HUES48 (cell line): ENCODE measurements around the gene STK24.

ENCODE experiments used
- H3K27ac ChIP-seq: one replicate; pipeline ENCODE4 v1.7.0; 2013; ENCODE audit warnings: low read depth, low read length, inconsistent platforms
- H3K27me3 ChIP-seq: 2 replicates; pipeline ENCODE4 v1.6.1; 2013; ENCODE audit warnings: mild to moderate bottlenecking, low read length; ENCODE audit not compliant: control insufficient read depth, insufficient read depth
- H3K36me3 ChIP-seq: 2 replicates; pipeline ENCODE4 v1.6.1; 2013; ENCODE audit warnings: low read length; ENCODE audit not compliant: control insufficient read depth, insufficient read depth
- H3K4me1 ChIP-seq: 2 replicates; pipeline ENCODE4 v1.6.1; 2013; ENCODE audit warnings: mild to moderate bottlenecking, low read length; ENCODE audit not compliant: control insufficient read depth, insufficient read depth
- H3K4me3 ChIP-seq: 2 replicates; pipeline ENCODE4 v1.5.1; 2013; ENCODE audit warnings: mild to moderate bottlenecking, low read depth, low read length
- H3K9ac ChIP-seq: 2 replicates; pipeline ENCODE4 v1.6.1; 2013; ENCODE audit warnings: mild to moderate bottlenecking, low read depth, low read length, moderate library complexity
- H3K9me3 ChIP-seq: 2 replicates; pipeline ENCODE4 v1.6.1; 2013; ENCODE audit warnings: low read length; ENCODE audit not compliant: control insufficient read depth, insufficient read depth

Gene STK24

DNA sequence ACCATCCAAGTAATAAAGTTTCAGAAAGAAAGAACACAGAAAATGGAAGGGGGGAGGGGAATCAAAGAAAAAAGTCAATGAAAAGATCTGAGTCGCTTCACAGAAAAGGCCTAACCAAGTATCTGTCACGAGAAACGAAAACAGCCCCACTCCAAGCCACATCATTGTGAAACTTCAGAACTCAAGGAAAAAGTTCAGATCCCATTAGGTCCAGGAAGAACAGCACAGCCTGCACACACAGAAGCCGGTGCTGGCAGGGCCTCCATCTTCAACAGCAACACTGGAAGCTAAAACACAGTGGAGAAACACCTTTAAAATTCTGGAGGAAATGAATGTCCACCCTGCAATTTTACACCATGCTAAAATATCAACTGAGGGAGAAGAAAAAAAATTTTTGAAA lies 8.0 kb downstream of the STK24 start:
- H3K9me3 ChIP-seq: no peaks in the 10 kb centered on the region
- H3K4me1 ChIP-seq: peaks cover 76% of the 10 kb centered on the region
- H3K27me3 ChIP-seq: no peaks in the 10 kb centered on the region
- no peak overlapping the region for H3K27ac ChIP-seq
- H3K36me3 ChIP-seq: no peaks in the 10 kb centered on the region
- H3K9ac ChIP-seq: no peak overlapping the region
- H3K4me3 ChIP-seq: no peak overlapping the region

GRCh38 chr13:98567140-98567539 lies 9.8 kb downstream of the STK24 start:
- Histone ChIP-seq H3K4me3 (no peak overlapping the region), H3K9me3 (no peaks in the 10 kb centered on the region), H3K27me3 (no peaks in the 10 kb centered on the region), H3K4me1 (peaks cover 72% of the 10 kb centered on the region), H3K27ac (no peak overlapping the region), H3K9ac (no peak overlapping the region), H3K36me3 (no peaks in the 10 kb centered on the region)

- peak overlapping the region; percentile 22 for H3K27ac ChIP-seq
- no peak overlapping the region for H3K9ac ChIP-seq
- no peak overlapping the region for H3K4me3 ChIP-seq
- no peaks in the 10 kb centered on the region for H3K27me3 ChIP-seq
- H3K9me3 ChIP-seq: no peaks in the 10 kb centered on the region
- no peaks in the 10 kb centered on the region for H3K36me3 ChIP-seq
- H3K4me1 ChIP-seq: peaks cover 62% of the 10 kb centered on the region
Observed at GRCh38 chr13:98565726-98566565, 11.0 kb downstream of the STK24 start.

GRCh38 chr13:98564204-98564603 lies 12.7 kb downstream of the STK24 start:
- H3K4me1 ChIP-seq: peaks cover 57% of the 10 kb centered on the region

DNA sequence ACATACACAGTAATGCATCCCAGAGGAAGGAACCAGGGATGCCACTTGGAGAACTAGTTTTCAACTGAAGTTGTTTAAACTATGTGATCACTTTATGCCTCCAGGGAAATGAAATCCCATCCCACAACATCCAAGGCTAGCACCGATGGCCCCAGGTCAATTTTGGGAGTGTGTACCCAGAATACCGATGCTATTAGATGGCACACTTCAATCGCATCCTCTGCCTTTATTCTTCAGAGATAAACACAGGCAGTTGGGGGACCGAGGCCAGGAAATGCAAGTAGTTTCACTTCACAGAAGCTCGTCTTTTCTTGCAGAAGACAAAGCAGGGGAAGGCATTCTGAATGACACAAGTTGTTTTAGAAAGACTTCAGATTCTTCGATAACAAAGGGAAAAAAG lies 13.8 kb downstream of the STK24 start:
- H3K36me3 ChIP-seq: no peaks in the 10 kb centered on the region
- H3K9me3 ChIP-seq: no peaks in the 10 kb centered on the region
- no peak overlapping the region for H3K9ac ChIP-seq
- peaks cover 59% of the 10 kb centered on the region for H3K4me1 ChIP-seq
- 0 out of 2 replicates have a peak overlapping the region, but pooled peaks have one; percentile 1 for H3K4me3 ChIP-seq
- H3K27me3 ChIP-seq: no peaks in the 10 kb centered on the region
- peak overlapping the region; percentile 11 for H3K27ac ChIP-seq

More at GRCh38 chr13:98564204-98564603, 12.7 kb downstream of the STK24 start:
- no peak overlapping the region for H3K4me3 ChIP-seq
- no peaks in the 10 kb centered on the region for H3K27me3 ChIP-seq
- H3K9ac ChIP-seq: no peak overlapping the region
- H3K9me3 ChIP-seq: no peaks in the 10 kb centered on the region
- H3K36me3 ChIP-seq: no peaks in the 10 kb centered on the region
- H3K27ac ChIP-seq: no peak overlapping the region

GRCh38 chr13:98559169-98559568 lies 17.7 kb downstream of the STK24 start:
- Histone ChIP-seq H3K4me3 (no peak overlapping the region), H3K36me3 (no peaks in the 10 kb centered on the region), H3K27me3 (no peaks in the 10 kb centered on the region), H3K9me3 (no peaks in the 10 kb centered on the region), H3K9ac (no peak overlapping the region), H3K27ac (peak overlapping the region; percentile 26), H3K4me1 (peaks cover 34% of the 10 kb centered on the region)

DNA sequence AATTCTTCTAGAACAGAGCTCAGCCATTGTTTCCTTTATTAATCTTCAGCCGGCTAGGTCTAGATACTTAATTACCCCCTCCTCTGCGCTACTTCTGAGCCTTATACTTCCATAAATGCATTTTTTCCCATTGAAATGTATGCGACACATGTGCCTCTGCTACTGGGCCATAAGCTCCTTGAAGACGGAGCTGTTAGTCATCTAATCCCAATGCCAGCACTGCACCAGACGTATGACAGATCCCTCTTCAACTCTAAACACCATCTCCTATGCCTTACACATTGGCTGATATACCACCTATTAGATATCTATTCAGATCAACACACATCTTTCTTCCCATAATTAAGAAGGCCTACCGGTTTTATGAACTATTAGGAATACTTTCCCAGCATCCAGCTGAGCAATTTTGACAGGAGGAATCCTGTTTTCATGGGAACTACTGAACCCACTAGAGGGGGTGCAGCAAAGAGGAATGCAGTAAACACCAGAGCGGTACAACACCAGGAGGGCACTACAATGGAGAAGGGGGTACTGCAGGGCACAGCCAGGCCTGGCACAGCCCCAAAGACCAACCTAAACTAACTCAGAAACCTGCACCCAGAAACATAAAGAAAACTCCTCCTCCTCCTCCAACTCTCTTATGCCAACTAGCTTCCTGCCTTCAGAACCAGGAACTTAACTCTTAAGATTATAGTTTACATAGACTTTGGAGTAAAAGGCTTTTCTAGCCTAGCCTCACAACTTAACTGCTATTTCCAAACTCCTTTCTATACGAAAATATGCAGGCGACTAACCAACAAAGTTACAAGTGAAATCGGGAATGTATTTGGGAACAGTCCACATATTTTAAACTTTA lies 18.7 kb downstream of the STK24 start:
- H3K9ac ChIP-seq: no peak overlapping the region
- H3K27ac ChIP-seq: no peak overlapping the region
- H3K36me3 ChIP-seq: no peaks in the 10 kb centered on the region
- no peak overlapping the region for H3K4me3 ChIP-seq
- no peaks in the 10 kb centered on the region for H3K9me3 ChIP-seq
- H3K4me1 ChIP-seq: peaks cover 26% of the 10 kb centered on the region
- no peaks in the 10 kb centered on the region for H3K27me3 ChIP-seq

GRCh38 chr13:98556968-98557631 lies 19.8 kb downstream of the STK24 start:
- H3K4me1 ChIP-seq: peaks cover 19% of the 10 kb centered on the region
- H3K4me3 ChIP-seq: no peak overlapping the region
- no peaks in the 10 kb centered on the region for H3K9me3 ChIP-seq
- H3K27me3 ChIP-seq: no peaks in the 10 kb centered on the region
- no peaks in the 10 kb centered on the region for H3K36me3 ChIP-seq
- no peak overlapping the region for H3K27ac ChIP-seq
- H3K9ac ChIP-seq: no peak overlapping the region

- Histone ChIP-seq H3K9ac (no peak overlapping the region), H3K4me3 (no peak overlapping the region), H3K27ac (no peak overlapping the region), H3K9me3 (no peaks in the 10 kb centered on the region), H3K27me3 (no peaks in the 10 kb centered on the region), H3K4me1 (peaks cover 17% of the 10 kb centered on the region), H3K36me3 (peaks cover 7% of the 10 kb centered on the region)
Observed at GRCh38 chr13:98556142-98556816, 20.6 kb downstream of the STK24 start.

GRCh38 chr13:98549728-98550317 lies 27.1 kb downstream of the STK24 start:
- H3K36me3 ChIP-seq: peaks cover 12% of the 10 kb centered on the region
- H3K27ac ChIP-seq: no peak overlapping the region
- peaks cover 4% of the 10 kb centered on the region; the same call in 1 of the 2 replicates for H3K4me1 ChIP-seq
- H3K4me3 ChIP-seq: no peak overlapping the region
- no peaks in the 10 kb centered on the region for H3K9me3 ChIP-seq
- no peaks in the 10 kb centered on the region for H3K27me3 ChIP-seq
- no peak overlapping the region for H3K9ac ChIP-seq
